K562 (cell line): ENCODE results near the gene SP100. TPM values are rescaled to one million over a fixed set of nuclear protein-coding genes. Genes with fewer than 3 reads are reported as not detected.

Source experiments
- ATAC-seq: fragments of 200-7000 bp; cut with Tn5 transposase; 3 replicates; pipeline ENCODE4 v1.9.1; 2020; ENCODE audit warnings: moderate library complexity
- BruUV-seq: library from RNA; stranded (reverse); fragments of 400-500 nt; replicated peaks from 2 replicates; lab custom pipeline; 2021; lab: Mats Ljungman, UMichigan
- CTCF ChIA-PET: fragments of 300-600 bp; formaldehyde crosslinking; extraction: SDS; loops from one replicate; lab custom pipeline; 2021; ENCODE audit warnings: low intra/inter-chr PET ratio; lab: Yijun Ruan, JAX
- POLR2A ChIA-PET: fragments of 300-600, 350-650 bp; sonication (Branson Sonifier 250); formaldehyde crosslinking; extraction: SDS; loops from one replicate; lab custom pipeline; 2021; ENCODE audit warnings: antibody characterized with exemption, inconsistent platforms; lab: Yijun Ruan, JAX
- DNase-seq, 4 experiments: peaks; one replicate each; pipeline versions ENCODE4 v3.0.0 to v3.0.0-alpha.2; 2011 to 2018; ENCODE audit warnings: low spot score in 3 of 4, mixed read lengths in 3 of 4; ENCODE audit errors: extremely low read depth in 1 of 4
- FAIRE-seq: peaks from 2 replicates; lab custom pipeline; 2011; peaks lifted over from hg19 to GRCh38; lab: Jason Lieb, UNC
- H2AFZ ChIP-seq: 2 replicates; pipeline ENCODE4 v1.6.0; 2011; ENCODE audit warnings: low read depth, low read length, control low read depth, inconsistent platforms
- H3K27ac ChIP-seq: fragments of 200-600 bp; 3 replicates; pipeline ENCODE4 v1.8.0; 2011; ENCODE audit warnings: low read depth, mild to moderate bottlenecking, control low read depth, inconsistent platforms, low read length, moderate library complexity, mixed read lengths; ENCODE audit errors: extremely low read depth
- H3K27me3 ChIP-seq, 2 experiments: fragments of 300-600 bp in 1 of 2; 2 replicates in 1 of 2; 3 replicates in 1 of 2; pipeline versions ENCODE4 v1.6.0 to v1.8.0; 2011; ENCODE audit warnings: inconsistent platforms in 2 of 2, low read length in 2 of 2, mild to moderate bottlenecking in 1 of 2, mixed read lengths in 1 of 2, moderate library complexity in 1 of 2; ENCODE audit not compliant: control insufficient read depth in 2 of 2, insufficient read depth in 2 of 2
- H3K36me3 ChIP-seq: fragments of 300-600 bp; 3 replicates; pipeline ENCODE4 v1.8.0; 2011; ENCODE audit warnings: mild to moderate bottlenecking, low read length, inconsistent platforms; ENCODE audit not compliant: control insufficient read depth, insufficient read depth
- H3K4me1 ChIP-seq, 2 experiments: fragments of 200-600 bp in 1 of 2; replicated peaks in 1 of 2; 2 replicates in 1 of 2; 3 replicates in 1 of 2; pipeline versions ENCODE4 v1.5.1 to v1.8.0; 2011; ENCODE audit warnings: inconsistent platforms in 2 of 2, low read length in 2 of 2, mild to moderate bottlenecking in 1 of 2, mixed read lengths in 1 of 2, moderate library complexity in 1 of 2; ENCODE audit not compliant: control insufficient read depth in 2 of 2, insufficient read depth in 2 of 2
- H3K4me2 ChIP-seq: 2 replicates; pipeline ENCODE4 v1.6.1; 2011; ENCODE audit warnings: low read length, control low read depth, inconsistent platforms, mixed read lengths; ENCODE audit not compliant: insufficient read depth
- H3K4me3 ChIP-seq: fragments of 200-600 bp; sonication (generic), shearing (Covaris generic); 2 replicates; pipeline ENCODE4 v1.5.1; 2016; ENCODE audit warnings: control low read depth, inconsistent platforms
- H3K79me2 ChIP-seq: fragments of 200-600 bp; 3 replicates; pipeline ENCODE4 v1.8.0; 2011; ENCODE audit warnings: low read length, inconsistent platforms; ENCODE audit not compliant: control insufficient read depth, insufficient read depth
- H3K9ac ChIP-seq, 2 experiments: 2 replicates each; pipeline versions ENCODE4 v1.6.0 to v1.6.1; 2011; ENCODE audit warnings: low read depth in 2 of 2, low read length in 2 of 2, control low read depth in 1 of 2, inconsistent platforms in 1 of 2, mild to moderate bottlenecking in 1 of 2, mixed read lengths in 1 of 2; ENCODE audit not compliant: insufficient read depth in 1 of 2
- H3K9me1 ChIP-seq: one replicate; pipeline ENCODE4 v1.6.0; 2011; ENCODE audit warnings: inconsistent platforms, mild to moderate bottlenecking, low read length, moderate library complexity; ENCODE audit not compliant: control insufficient read depth, insufficient read depth
- H3K9me3 ChIP-seq: replicated peaks from 2 replicates; pipeline ENCODE4 v1.5.1; 2011; ENCODE audit warnings: low read depth, low read length, inconsistent platforms; ENCODE audit not compliant: control insufficient read depth, insufficient read depth
- H4K20me1 ChIP-seq: replicated peaks from 2 replicates; pipeline ENCODE4 v1.6.1; 2011; ENCODE audit warnings: low read length, inconsistent platforms, mixed read lengths; ENCODE audit not compliant: control insufficient read depth, insufficient read depth
- ARID1B ChIP-seq: fragments of 450-650 bp; IDR thresholded peaks from 2 replicates; pipeline ENCODE4 v1.6.1; 2016; ENCODE audit warnings: antibody characterized with exemption, mild to moderate bottlenecking, inconsistent platforms
- ATF4 ChIP-seq: fragments of 450-650 bp; formaldehyde crosslinking; IDR thresholded peaks from 2 replicates; pipeline ENCODE4 v1.4.0; 2022; ENCODE audit warnings: mild to moderate bottlenecking, moderate library complexity
- C11orf30 ChIP-seq: fragments of 450-650 bp; IDR thresholded peaks from 2 replicates; pipeline ENCODE4 v1.6.1; 2016; ENCODE audit warnings: low read depth, mild to moderate bottlenecking
- CCAR2 ChIP-seq: fragments of 200-400 bp; formaldehyde crosslinking; IDR thresholded peaks from 2 replicates; pipeline ENCODE4 v1.6.1; 2017; ENCODE audit warnings: mild to moderate bottlenecking, low read depth, low read length
- CEBPB ChIP-seq: fragments of 450-650 bp; IDR thresholded peaks from 2 replicates; pipeline ENCODE4 v1.6.1; 2016; ENCODE audit warnings: missing genetic modification characterization, missing compliant biosample characterization
- EP300 ChIP-seq: IDR thresholded peaks from 2 replicates; pipeline ENCODE4 v1.6.1; 2012; ENCODE audit warnings: low read length, improper control_type of control experiment
- ESRRB ChIP-seq: fragments of 250-450 bp; sonication (Bioruptor Pico); IDR thresholded peaks from 2 replicates; pipeline ENCODE4 v1.5.0; 2020; ENCODE audit warnings: mild to moderate bottlenecking, moderate library complexity, borderline replicate concordance
- FOXJ2 ChIP-seq: fragments of 200-800 bp; sonication (Bioruptor generic); IDR thresholded peaks from 2 replicates; pipeline ENCODE4 v1.6.1; 2016; ENCODE audit warnings: missing genetic modification characterization, missing compliant biosample characterization
- JUN ChIP-seq, 2 experiments: sonication (generic) in 1 of 2; formaldehyde crosslinking in 1 of 2; IDR thresholded peaks; 2 replicates each; pipeline versions ENCODE4 v1.6.1 to v1.8.0; 2012 to 2022; ENCODE audit warnings: borderline replicate concordance in 2 of 2, mild to moderate bottlenecking in 2 of 2, improper control_type of control experiment in 1 of 2, low read depth in 1 of 2, low read length in 1 of 2, missing genetic modification reagents in 1 of 2
- MAFF ChIP-seq: IDR thresholded peaks from 2 replicates; pipeline ENCODE4 v1.6.1; 2012; ENCODE audit warnings: low read length, improper control_type of control experiment
- MAFG ChIP-seq: fragments of 450-650 bp; conservative IDR thresholded peaks from 2 replicates; pipeline ENCODE4 v1.6.1; 2016; ENCODE audit warnings: missing genetic modification characterization, missing compliant biosample characterization
- MAFK ChIP-seq: IDR thresholded peaks from 2 replicates; pipeline ENCODE4 v1.6.1; 2011; ENCODE audit warnings: low read length, improper control_type of control experiment
- MAX ChIP-seq: sonication (generic); formaldehyde crosslinking; IDR thresholded peaks from 2 replicates; pipeline ENCODE4 v1.9.0; 2022; ENCODE audit warnings: mild to moderate bottlenecking, missing genetic modification reagents
- MXI1 ChIP-seq: IDR thresholded peaks from 2 replicates; pipeline ENCODE4 v1.6.1; 2011; ENCODE audit warnings: low read depth, mild to moderate bottlenecking, improper control_type of control experiment, low read length
- NBN ChIP-seq: fragments of 450-650 bp; IDR thresholded peaks from 2 replicates; pipeline ENCODE4 v1.6.1; 2016; ENCODE audit warnings: low read depth, mild to moderate bottlenecking
- NCOA1 ChIP-seq: fragments of 450-650 bp; IDR thresholded peaks from 2 replicates; pipeline ENCODE4 v1.6.1; 2016; ENCODE audit warnings: low read depth
- NFE2 ChIP-seq: IDR thresholded peaks from 2 replicates; pipeline ENCODE4 v1.6.1; 2014; ENCODE audit warnings: antibody characterized with exemption, low read depth
- SMARCA4 ChIP-seq: fragments of 450-650 bp; IDR thresholded peaks from 2 replicates; pipeline ENCODE4 v1.6.1; 2016
- ZHX1 ChIP-seq: fragments of 150-350 bp; conservative IDR thresholded peaks from 2 replicates; pipeline ENCODE4 v1.6.1; 2014; ENCODE audit warnings: low read length
- ZNF316 ChIP-seq: fragments of 450-650 bp; IDR thresholded peaks from 2 replicates; pipeline ENCODE4 v1.6.1; 2016
- ZNF586 ChIP-seq: fragments of 450-650 bp; formaldehyde crosslinking; conservative IDR thresholded peaks from 2 replicates; pipeline ENCODE4 v1.4.0; 2020; ENCODE audit warnings: mild to moderate bottlenecking, moderate library complexity
- WGBS: fragments of 100-300 bp; shearing (Covaris generic); methylation state at CpG from one replicate; pipeline ENCODE4 v1.1.6; 2016; ENCODE audit warnings: low coverage, mixed read lengths; ENCODE audit not compliant: insufficient coverage; ENCODE audit errors: missing lambda C conversion rate; 5-methylcytosine and 5-hydroxymethylcytosine counted together
- in situ Hi-C: fragments of 300-500 bp; cut with MboI; formaldehyde crosslinking; loops from 4 replicates; pipeline ENCODE4 v1.15.0; 2018; ENCODE audit warnings: inconsistent platforms, mixed read lengths
- intact Hi-C: fragments of 100-400 bp; cut with micrococcal nuclease; formaldehyde crosslinking; loops from 2 replicates; pipeline ENCODE4 v1.14.2; 2022
- polyA plus RNA-seq, 8 experiments: library from polyadenylated mRNA; depleted of rRNA in 4 of 8; stranded (reverse) in 5 of 8; unstranded in 3 of 8; fragments of >200 nt; fragmentation: Nextera tagmentation in 2 of 8; fragmentation: Illumina TruSeq in 1 of 8; extraction: Ambion mirVana in 2 of 8; extraction: Trizol in 1 of 8; gene quantifications; 2 replicates each; pipeline versions ENCODE4 v1.2.1 to v1.2.3, GENCODE V29; 2011 to 2014; ENCODE audit warnings: inconsistent platforms in 1 of 8, missing spikeins in 1 of 8
- total RNA-seq, 7 experiments: library from RNA; depleted of rRNA in 6 of 7; stranded (reverse); fragments of >200 nt in 6 of 7; fragmentation: Illumina TruSeq in 2 of 7; extraction: Trizol in 2 of 7; gene quantifications; 2 replicates each; pipeline versions ENCODE4 v1.2.1 to v1.2.3, GENCODE V29; 2011 to 2021; ENCODE audit warnings: low replicate concordance in 1 of 7

The SP100 gene
- total and polyA plus RNA-seq, 9 of the 15 experiments (the other 6 are each of a cell fraction or from before 2014, with no cell fraction given) = 19.2 to 39.2 (median 34.6) TPM

- H3K9ac ChIP-seq = no peak overlapping the region
- CTCF ChIA-PET = no interaction called here
- peaks cover 0 to 8% of the 10 kb centered on the region in 2 experiments; a peak in 1 of 5 replicates for H3K4me1 ChIP-seq
- 51% methylated on average over 4 of the region's 4 CpGs for WGBS
- no peak overlapping the region for H3K4me2 ChIP-seq
- H3K4me3 ChIP-seq = no peak overlapping the region
- in situ Hi-C loops (no loop called here), intact Hi-C loops (loop anchor here (2.0 kb wide), 1 partner anchor 25 kb away; the partner anchor contains the start of gene SP100)
- POLR2A ChIA-PET = no interaction called here
- peak; percentile 60 for FAIRE-seq
- peak; percentile 70 for ATAC-seq
- H3K9me1 ChIP-seq = no peaks in the 10 kb centered on the region
- no peaks in the 10 kb centered on the region for H3K27me3 ChIP-seq
- no peaks in the 10 kb centered on the region for H3K9me3 ChIP-seq
- BruUV-seq = no TSS peak
- no peak overlapping the region for H2AFZ ChIP-seq
- H3K27ac ChIP-seq = peak overlapping the region; percentile 12; the same call in 1 of the 3 replicates
- no peak for DNase-seq
- H4K20me1 ChIP-seq = no peaks in the 10 kb centered on the region
- H3K36me3 ChIP-seq = peaks cover 11% of the 10 kb centered on the region; the same call in 2 of the 3 replicates
- peaks cover 16% of the 10 kb centered on the region for H3K79me2 ChIP-seq
- peak; percentile 29; the same call in 1 of the 2 replicates for TF ChIP-seq MAFK
- TF ChIP-seq SMARCA4 = peak; percentile 31; the same call in 1 of the 2 replicates
- TF ChIP-seq MXI1 = no peak
- no peak for TF ChIP-seq ATF4 (CRISPR knock-in tag)
- no peak for TF ChIP-seq NCOA1
- no peak for TF ChIP-seq NBN
- TF ChIP-seq ARID1B = 0 out of 2 replicates have a peak, but pooled peaks have one; percentile 12
- TF ChIP-seq MAFG (tag) = peak; percentile 84
- peak; percentile 67 for TF ChIP-seq CEBPB (tag)
- TF ChIP-seq CCAR2 = no peak
- TF ChIP-seq NFE2 = peak; percentile 79
- 0 out of 2 replicates have a peak, but pooled peaks have one; percentile 3 for TF ChIP-seq EP300
- TF ChIP-seq ESRRB = no peak
- no peak for TF ChIP-seq ZHX1
- peak; percentile 81 for TF ChIP-seq C11orf30
- TF ChIP-seq ZNF316 = peak; percentile 89
- TF ChIP-seq MAX = no peak
- no peak for TF ChIP-seq JUN (IDR thresholded peaks at IDR 0.05; ENCODE audit: borderline replicate concordance, low read depth, low read length)
- no peak for TF ChIP-seq JUN (CRISPR knock-in tag; IDR thresholded peaks at IDR 0.05; ENCODE audit: borderline replicate concordance)
- TF ChIP-seq ZNF586 = no peak
- TF ChIP-seq MAFF = peak; percentile 60
- TF ChIP-seq FOXJ2 (tag) = peak; percentile 34; the same call in 1 of the 2 replicates
Measured at GRCh38 chr2:230441227-230441897, 25.4 kb downstream of the SP100 start.
